IMR-90 (cell line): ENCODE data around the gene DGKB.

ENCODE experiments used
- CEBPB ChIP-seq: IDR thresholded peaks from 2 replicates; pipeline ENCODE4 v1.6.1; 2012; ENCODE audit warnings: low read depth, low read length, improper control_type of control experiment
- CTCF ChIP-seq: conservative IDR thresholded peaks from 2 replicates; pipeline ENCODE4 v1.5.1; 2012; ENCODE audit warnings: mild to moderate bottlenecking, low read depth, low read length, improper control_type of control experiment
- POLR2A ChIP-seq: IDR thresholded peaks from 2 replicates; pipeline ENCODE4 v1.6.1; 2012; ENCODE audit warnings: mild to moderate bottlenecking, low read depth, low read length

- TF ChIP-seq CEBPB: no peak
- TF ChIP-seq POLR2A: no peak
- no peak for TF ChIP-seq CTCF
Observed at GRCh38 chr7:14896461-14896860, 6.1 kb downstream of the DGKB start.
